Mucosa of descending colon (tissue), 3 donors: ENCODE measurements around the gene MAN1A2. TPM values are rescaled to one million over a fixed set of nuclear protein-coding genes. Genes with fewer than 3 reads are reported as not detected.

Source experiments
- ATAC-seq: fragments of 200-7000 bp; cut with Tn5 transposase; one replicate; pipeline ENCODE4 v1.9.1; 2020; ENCODE audit warnings: mild to moderate bottlenecking, moderate library complexity
- DNase-seq, 3 donors: peaks; one replicate each; pipeline ENCODE4 v3.0.0-alpha.2; 2020
- H3K36me3 ChIP-seq: fragments of 200-600 bp; one replicate; pipeline ENCODE4 v1.8.0; 2021; ENCODE audit warnings: low read depth, mild to moderate bottlenecking
- H3K4me1 ChIP-seq: fragments of 200-600 bp; one replicate; pipeline ENCODE4 v1.8.0; 2021; ENCODE audit warnings: low read depth, mild to moderate bottlenecking
- H3K4me3 ChIP-seq: fragments of 200-600 bp; one replicate; pipeline ENCODE4 v1.8.0; 2021; ENCODE audit warnings: mild to moderate bottlenecking
- H3K9me3 ChIP-seq: fragments of 200-600 bp; one replicate; pipeline ENCODE4 v1.8.0; 2021; ENCODE audit warnings: mild to moderate bottlenecking
- CTCF ChIP-seq: fragments of 200-600 bp; IDR thresholded peaks from one replicate; pipeline ENCODE4 v1.8.0; 2022; ENCODE audit warnings: antibody characterized with exemption, mild to moderate bottlenecking
- intact Hi-C, 2 donors: fragments of 100-400 bp; cut with DNase I in 1 of 2; cut with micrococcal nuclease in 1 of 2; formaldehyde crosslinking; loops; one replicate each; pipeline versions ENCODE4 v1.11.0 to v1.11.1; 2022; cut with DNase I, micrococcal nuclease
- total RNA-seq, 3 donors: library from RNA; stranded (reverse); fragmentation: NEBNext Ultra II Directional in 2 of 3; extraction: Animal tissue kit (Norgen Biotek cat#: 25700) in 2 of 3; gene quantifications; one replicate each; pipeline versions ENCODE4 v1.2.1 to v1.2.4, GENCODE V29; 2021 to 2023
- donor health status: DM: no; HTN: no; CAD: no; lungs with moderate emphysema.
- donor health status: DM: no; HTN: no; CAD: no.
- donor health status: DM: no; HTN: yes; CAD: no.

Gene MAN1A2
- total RNA-seq, 3 donors from 2014 or later: 29.1 to 59.6 (median 32.4) TPM

GRCh38 chr1:117499071-117499470 lies 131.8 kb downstream of the MAN1A2 start:
- no peak for TF ChIP-seq CTCF

GRCh38 chr1:117500584-117500983 lies 133.3 kb downstream of the MAN1A2 start:
- no peak for TF ChIP-seq CTCF
- Histone ChIP-seq H3K4me3 (no peak overlapping the region), H3K9me3 (no peaks in the 10 kb centered on the region), H3K4me1 (no peaks in the 10 kb centered on the region), H3K36me3 (no peaks in the 10 kb centered on the region)
- intact Hi-C loops: no loop called here
- no peak for ATAC-seq
- DNase-seq: no peak

More at GRCh38 chr1:117499071-117499470, 131.8 kb downstream of the MAN1A2 start:
- Histone ChIP-seq H3K4me3 (no peak overlapping the region), H3K9me3 (no peaks in the 10 kb centered on the region), H3K36me3 (no peaks in the 10 kb centered on the region), H3K4me1 (no peaks in the 10 kb centered on the region)
- intact Hi-C loops: no loop called here
- DNase-seq: no peak
- no peak for ATAC-seq

GRCh38 chr1:117501281-117501680 lies 134.0 kb downstream of the MAN1A2 start:
- Histone ChIP-seq H3K9me3 (no peaks in the 10 kb centered on the region), H3K36me3 (no peaks in the 10 kb centered on the region), H3K4me1 (no peaks in the 10 kb centered on the region), H3K4me3 (no peak overlapping the region)
- TF ChIP-seq CTCF: no peak
- intact Hi-C loops: no loop called here
- DNase-seq (no peak), ATAC-seq (no peak)

GRCh38 chr1:117511273-117511672 lies 144.0 kb downstream of the MAN1A2 start:
- TF ChIP-seq CTCF: no peak
- no peaks in the 10 kb centered on the region for H3K36me3 ChIP-seq
- no peak for DNase-seq
- no peak overlapping the region for H3K4me3 ChIP-seq
- intact Hi-C loops: loop anchor here in 1 of 2 donors (5.0 kb wide), 1 partner anchor 246 kb away; no protein-coding TSS in a partner anchor
- no peaks in the 10 kb centered on the region for H3K4me1 ChIP-seq
- no peak for ATAC-seq
- H3K9me3 ChIP-seq: no peaks in the 10 kb centered on the region

GRCh38 chr1:117512728-117513321 lies 145.6 kb downstream of the MAN1A2 start:
- no peaks in the 10 kb centered on the region for H3K9me3 ChIP-seq
- H3K4me1 ChIP-seq: no peaks in the 10 kb centered on the region
- no peaks in the 10 kb centered on the region for H3K36me3 ChIP-seq
- no peak for TF ChIP-seq CTCF
- H3K4me3 ChIP-seq: no peak overlapping the region
- intact Hi-C loops: loop anchor here in 1 of 2 donors (5.0 kb wide), 1 partner anchor 244 kb away; no protein-coding TSS in a partner anchor
- ATAC-seq (peak; percentile 40), DNase-seq (no peak)
